NOMO-1 treated with dmso at 0.1 percent for 144 hours (cell line): Measurements from ENCODE around the gene CNTN2.

ENCODE experiments used
- DNase-seq: peaks from one replicate; lab custom pipeline; 2025; ENCODE audit not compliant: unreplicated experiment; lab: John Stamatoyannopoulos, UW

The CNTN2 gene

DNA sequence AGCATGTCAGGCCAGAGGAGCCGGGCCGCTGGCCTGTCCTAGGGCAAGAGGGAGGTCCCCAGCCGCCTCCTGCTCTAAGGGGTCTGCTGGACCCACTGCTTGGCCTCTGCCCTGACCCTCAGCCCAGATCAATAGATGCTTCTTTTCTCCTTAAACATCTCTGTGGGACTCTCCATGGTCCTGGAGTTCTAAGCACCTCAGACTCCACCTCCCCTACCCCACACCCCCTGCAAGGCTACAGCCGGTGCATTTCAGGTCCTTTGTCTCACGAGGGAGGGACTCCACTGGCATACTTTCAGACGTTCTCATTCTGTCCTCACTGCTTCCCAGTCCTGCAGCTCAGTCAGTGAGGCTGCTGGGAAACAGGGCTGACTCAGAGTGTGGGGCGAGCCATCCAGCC lies 11.0 kb downstream of the CNTN2 start:
- DNase-seq: no peak

- no peak for DNase-seq
These were observed 13.2 kb downstream of the CNTN2 start for GRCh38 chr1:205056188-205056611.

- DNase-seq: no peak
These were observed 14.1 kb downstream of the CNTN2 start for GRCh38 chr1:205056956-205057568.

- no peak for DNase-seq
These were observed 15.0 kb downstream of the CNTN2 start for GRCh38 chr1:205057808-205058575.

DNA sequence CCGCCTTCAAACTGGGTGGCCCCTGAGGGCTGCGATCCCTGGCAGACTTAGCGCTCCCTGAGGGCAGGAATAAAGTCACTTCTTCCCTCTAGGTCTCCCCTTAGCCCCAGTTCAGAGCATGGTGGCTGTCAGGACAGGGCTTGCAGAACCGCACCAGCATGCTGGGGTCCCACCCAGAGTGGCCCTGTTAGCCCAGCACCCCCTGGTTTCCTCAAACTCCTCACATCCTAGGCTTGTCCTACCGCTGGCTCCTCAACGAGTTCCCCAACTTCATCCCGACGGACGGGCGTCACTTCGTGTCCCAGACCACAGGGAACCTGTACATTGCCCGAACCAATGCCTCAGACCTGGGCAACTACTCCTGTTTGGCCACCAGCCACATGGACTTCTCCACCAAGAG lies 15.8 kb downstream of the CNTN2 start:
- DNase-seq: no peak

GRCh38 chr1:205059660-205060059 lies 16.6 kb downstream of the CNTN2 start:
- DNase-seq: no peak

- DNase-seq: no peak
These were observed 17.7 kb downstream of the CNTN2 start for GRCh38 chr1:205060746-205061145.

DNA sequence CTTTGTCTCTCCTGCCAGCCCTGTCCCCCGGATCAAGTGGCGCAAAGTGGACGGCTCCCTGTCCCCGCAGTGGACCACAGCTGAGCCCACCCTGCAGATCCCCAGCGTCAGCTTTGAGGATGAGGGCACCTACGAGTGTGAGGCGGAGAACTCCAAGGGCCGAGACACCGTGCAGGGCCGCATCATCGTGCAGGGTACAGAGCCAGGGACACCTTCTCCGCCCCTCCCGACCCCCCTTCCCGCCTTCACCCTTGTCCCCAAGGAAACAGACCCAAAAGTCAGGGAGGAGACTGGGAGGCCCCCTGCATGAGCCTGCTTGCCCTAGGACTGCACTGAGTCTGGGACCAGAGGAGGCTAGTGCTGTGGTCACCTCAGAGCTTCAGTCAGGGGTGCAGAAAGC lies 18.2 kb downstream of the CNTN2 start:
- no peak for DNase-seq

DNA sequence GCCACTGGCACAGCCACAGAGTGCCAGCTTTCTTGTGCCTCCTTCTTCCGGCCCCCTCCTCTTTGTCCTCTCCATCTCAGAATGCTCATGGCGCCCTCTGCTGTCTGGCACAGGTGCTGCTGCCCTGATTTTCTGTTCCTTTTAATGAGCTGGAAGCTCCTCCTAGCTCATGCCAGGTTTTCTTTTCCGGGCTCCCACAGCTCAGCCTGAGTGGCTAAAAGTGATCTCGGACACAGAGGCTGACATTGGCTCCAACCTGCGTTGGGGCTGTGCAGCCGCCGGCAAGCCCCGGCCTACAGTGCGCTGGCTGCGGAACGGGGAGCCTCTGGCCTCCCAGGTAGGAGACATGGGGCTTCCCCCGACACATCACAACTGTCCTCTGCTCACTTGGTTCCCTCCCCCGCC lies 18.7 kb downstream of the CNTN2 start:
- peak; percentile 25 for DNase-seq

DNA sequence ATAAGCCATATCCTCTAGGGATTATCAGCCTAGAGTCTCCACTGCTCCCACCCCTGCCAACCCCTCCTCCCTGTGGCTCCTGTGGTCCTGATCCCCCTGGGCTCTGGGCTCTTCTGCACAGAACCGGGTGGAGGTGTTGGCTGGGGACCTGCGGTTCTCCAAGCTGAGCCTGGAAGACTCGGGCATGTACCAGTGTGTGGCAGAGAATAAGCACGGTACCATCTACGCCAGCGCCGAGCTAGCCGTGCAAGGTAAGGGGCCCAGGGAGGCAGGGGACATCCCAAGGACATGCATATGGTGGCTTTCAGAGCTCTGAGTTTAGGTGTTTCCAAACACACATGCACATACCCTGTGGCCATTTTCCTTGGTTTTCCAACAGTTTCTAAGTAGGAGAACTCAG lies 19.3 kb downstream of the CNTN2 start:
- DNase-seq: no peak

- no peak for DNase-seq
These were observed 19.9 kb downstream of the CNTN2 start for GRCh38 chr1:205062895-205063294.

DNA sequence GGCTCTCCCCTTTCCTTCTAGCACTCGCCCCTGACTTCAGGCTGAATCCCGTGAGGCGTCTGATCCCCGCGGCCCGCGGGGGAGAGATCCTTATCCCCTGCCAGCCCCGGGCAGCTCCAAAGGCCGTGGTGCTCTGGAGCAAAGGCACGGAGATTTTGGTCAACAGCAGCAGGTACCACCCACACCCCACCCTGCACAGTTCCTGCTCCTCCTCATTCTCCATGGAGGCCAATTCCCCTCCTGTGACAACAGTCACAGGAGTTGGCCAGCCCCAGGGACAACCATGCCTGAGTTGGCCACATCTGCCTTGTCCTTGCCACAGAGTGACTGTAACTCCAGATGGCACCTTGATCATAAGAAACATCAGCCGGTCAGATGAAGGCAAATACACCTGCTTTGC lies 21.3 kb downstream of the CNTN2 start:
- no peak for DNase-seq

GRCh38 chr1:205064741-205065316 lies 21.8 kb downstream of the CNTN2 start:
- no peak for DNase-seq

- no peak for DNase-seq
These were observed 22.7 kb downstream of the CNTN2 start for GRCh38 chr1:205065666-205066065.

GRCh38 chr1:205066141-205066818 lies 23.3 kb downstream of the CNTN2 start:
- no peak for DNase-seq

DNA sequence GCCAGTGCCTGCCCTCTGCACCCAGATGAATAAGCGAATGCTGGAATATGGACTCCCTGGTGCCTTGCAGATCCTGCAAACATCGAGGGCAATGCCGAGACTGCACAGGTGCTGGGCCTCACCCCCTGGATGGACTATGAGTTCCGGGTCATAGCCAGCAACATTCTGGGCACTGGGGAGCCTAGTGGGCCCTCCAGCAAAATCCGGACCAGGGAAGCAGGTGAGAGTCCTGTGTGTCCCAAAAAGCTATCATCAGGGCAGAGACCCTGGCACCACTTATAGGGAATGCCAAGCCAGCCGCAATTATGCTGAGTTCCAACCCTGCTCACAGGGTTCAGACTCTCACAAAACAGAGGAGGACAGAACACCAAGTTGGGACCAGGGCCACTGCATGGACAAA lies 24.0 kb downstream of the CNTN2 start:
- no peak for DNase-seq

- DNase-seq: no peak
These were observed 25.0 kb downstream of the CNTN2 start for GRCh38 chr1:205068001-205068400.

- DNase-seq: no peak
These were observed 25.5 kb downstream of the CNTN2 start for GRCh38 chr1:205068457-205069040.

GRCh38 chr1:205069371-205070125 lies 26.5 kb downstream of the CNTN2 start:
- no peak for DNase-seq

GRCh38 chr1:205071028-205071409 lies 28.0 kb downstream of the CNTN2 start:
- DNase-seq: no peak

DNA sequence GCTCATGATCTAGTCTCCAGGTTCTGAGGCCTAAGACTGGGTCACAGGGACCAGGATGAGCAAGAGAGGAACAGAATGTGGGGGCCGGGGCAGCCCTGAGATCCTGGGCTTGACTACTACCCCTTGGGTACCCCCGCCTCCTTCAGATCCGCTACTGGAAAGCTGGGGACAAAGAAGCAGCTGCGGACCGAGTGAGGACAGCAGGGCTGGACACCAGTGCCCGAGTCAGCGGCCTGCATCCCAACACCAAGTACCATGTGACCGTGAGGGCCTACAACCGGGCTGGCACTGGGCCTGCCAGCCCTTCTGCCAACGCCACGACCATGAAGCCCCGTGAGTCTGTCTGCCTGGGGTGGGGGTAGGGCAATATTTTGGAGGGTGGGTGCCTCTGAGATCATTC lies 28.8 kb downstream of the CNTN2 start:
- DNase-seq: no peak
